Spleen (tissue), 11 donors: ENCODE data around the gene NXPH4. TPM values are rescaled to one million over a fixed set of nuclear protein-coding genes. Genes with fewer than 3 reads are reported as not detected.

Source experiments
- DNase-seq: peaks from one replicate; pipeline ENCODE4 v3.0.0-alpha.2; 2020
- H3K27ac ChIP-seq, 8 donors: fragments of 200-600 bp; sonication (generic) in 7 of 8; 1 replicate in 4 of 8; 2 replicates in 4 of 8; pipeline versions ENCODE4 v1.5.0 to v1.8.0; 2016 to 2021; ENCODE audit warnings: inconsistent platforms in 4 of 8, mild to moderate bottlenecking in 4 of 8, moderate library complexity in 1 of 8
- H3K27me3 ChIP-seq, 7 donors: fragments of 200-600 bp; sonication (generic) in 6 of 7; replicated peaks in 1 of 7; 1 replicate in 4 of 7; 2 replicates in 3 of 7; pipeline versions ENCODE4 v1.5.0 to v1.8.0; 2016 to 2021; ENCODE audit warnings: inconsistent platforms in 3 of 7, mild to moderate bottlenecking in 1 of 7
- H3K36me3 ChIP-seq, 6 donors: fragments of 200-600 bp; sonication (generic) in 5 of 6; 1 replicate in 4 of 6; 2 replicates in 2 of 6; pipeline versions ENCODE4 v1.5.0 to v1.8.0; 2016 to 2021; ENCODE audit warnings: inconsistent platforms in 2 of 6
- H3K4me1 ChIP-seq, 6 donors: fragments of 200-600 bp; sonication (generic) in 5 of 6; 1 replicate in 3 of 6; 2 replicates in 3 of 6; pipeline versions ENCODE4 v1.5.0 to v1.8.0; 2016 to 2021; ENCODE audit warnings: inconsistent platforms in 3 of 6
- H3K4me3 ChIP-seq, 8 donors: fragments of 200-600 bp; sonication (generic) in 7 of 8; 1 replicate in 4 of 8; 2 replicates in 4 of 8; pipeline versions ENCODE4 v1.5.0 to v1.8.0; 2016 to 2021; ENCODE audit warnings: inconsistent platforms in 4 of 8, mild to moderate bottlenecking in 4 of 8, moderate library complexity in 2 of 8
- H3K9me3 ChIP-seq, 8 donors: fragments of 200-600 bp; sonication (generic) in 7 of 8; 1 replicate in 4 of 8; 2 replicates in 4 of 8; pipeline versions ENCODE4 v1.5.0 to v1.8.0; 2016 to 2021; ENCODE audit warnings: inconsistent platforms in 4 of 8
- POLR2A ChIP-seq, 3 donors: fragments of 450-650 bp; IDR thresholded peaks; one replicate each; pipeline ENCODE4 v1.5.1; 2017; ENCODE audit warnings: antibody characterized with exemption in 3 of 3, mild to moderate bottlenecking in 1 of 3
- POLR2AphosphoS5 ChIP-seq, 3 donors: sonication (generic); formaldehyde crosslinking; IDR thresholded peaks; one replicate each; pipeline ENCODE4 v1.5.1; 2017; ENCODE audit warnings: antibody characterized with exemption in 3 of 3
- WGBS, 5 donors: extraction: QIAGEN DNeasy Blood & Tissue Kit in 3 of 5; methylation state at CpG; one replicate each; pipeline versions ENCODE4 v1.1.5 to v1.1.7; 2013 to 2018; 5-methylcytosine and 5-hydroxymethylcytosine counted together
- intact Hi-C: fragments of 100-400 bp; cut with DNase I; formaldehyde crosslinking; loops from one replicate; pipeline ENCODE4 v1.15.0; 2023; ENCODE audit warnings: low total_unique reads
- microRNA-seq, 3 donors: library from miRNA; unstranded; fragments of <30 nt; microRNA quantifications; one replicate each; pipeline versions ENCODE4 to v1.1.0, GENCODE V29; 2019 to 2020
- polyA plus RNA-seq, 3 donors: library from polyadenylated mRNA; stranded (reverse); fragments of 200-250 nt; gene quantifications; one replicate each; pipeline ENCODE4 v1.2.1, GENCODE V29; 2013
- small RNA-seq, 4 donors: library from RNA; depleted of rRNA; stranded (forward); fragments of <200 nt; gene quantifications; one replicate each; pipeline ENCODE3, GENCODE V24; 2016
- total RNA-seq, 7 donors: library from RNA; depleted of rRNA in 3 of 7; stranded (reverse); fragments of >200 nt in 3 of 7; fragmentation: NEBNext Ultra II Directional in 4 of 7; extraction: Animal tissue kit (Norgen Biotek cat#: 25700) in 4 of 7; gene quantifications; one replicate each; pipeline versions ENCODE4 v1.1.0 to v1.2.1, GENCODE V29; 2016 to 2021
- TF ChIP-seq, protein P1 (sequence below), 11 experiments: fragments of 200-600 bp in 7 of 11; fragments of 450-650 bp in 4 of 11; sonication (generic) in 4 of 11; IDR thresholded peaks in 8 of 11; conservative IDR thresholded peaks in 3 of 11; 1 replicate in 7 of 11; 2 replicates in 4 of 11; pipeline versions ENCODE4 v1.4.0 to v1.8.0; 2016 to 2021; ENCODE audit warnings: antibody characterized with exemption in 11 of 11, inconsistent platforms in 4 of 11, mild to moderate bottlenecking in 1 of 11
- donor health status: healthy with polysubstance abuse.
- donor health status: DM: no; HTN: no; CAD: no; lungs with moderate emphysema.
- donor health status: DM: no; HTN: no; CAD: no.
- donor health status: Bipolar disorder and iron deficiency.
- donor health status: healthy.
- donor health status: DM: no; HTN: no; CAD: no.
- donor health status: DM: yes; HTN: yes; CAD: no.

The NXPH4 gene
- total and polyA plus RNA-seq, 10 donors, result 0.11 to 0.60 (median 0.23) TPM; not detected in 4

DNA sequence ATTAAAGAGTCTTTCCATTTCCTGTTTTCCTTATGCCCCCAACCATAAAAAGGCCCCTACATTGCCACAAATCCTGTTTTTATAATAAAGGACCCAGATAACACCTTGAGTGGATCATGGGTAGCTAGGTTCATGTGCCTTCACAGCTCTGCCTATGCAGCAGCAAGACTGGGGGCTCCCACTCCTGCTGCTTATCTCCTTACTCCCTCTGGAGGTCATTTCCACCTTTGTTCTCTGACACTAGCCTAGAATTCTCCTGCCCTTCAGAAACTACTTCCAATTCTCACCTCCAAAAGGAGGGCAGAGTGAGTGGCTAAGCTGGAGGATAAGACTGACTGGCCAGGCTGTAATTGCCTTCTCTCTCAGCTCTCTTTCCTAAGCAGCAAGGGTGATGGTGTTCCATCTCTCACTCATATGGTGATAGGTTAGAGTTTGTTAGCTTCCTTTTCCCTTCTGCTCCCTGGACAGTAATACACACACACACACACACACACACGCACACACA lies 54.4 kb downstream of the NXPH4 start:
- DNase-seq, result no peak
- H3K9me3 ChIP-seq, result no peaks in the 10 kb centered on the region
- H3K27me3 ChIP-seq, result no peaks in the 10 kb centered on the region
- intact Hi-C loops, result no loop called here
- H3K4me3 ChIP-seq, result no peak overlapping the region
- H3K27ac ChIP-seq, result no peak overlapping the region
- WGBS, 5 donors, result 88 to 100% (median 95%) methylated on average over 1 of the region's 1 CpG
- no peak for TF ChIP-seq POLR2A (IDR thresholded peaks at IDR 0.05)
- peaks cover 0 to 26% (median 9%) of the 10 kb centered on the region in 6 donors for H3K4me1 ChIP-seq
- peaks cover 3 to 100% (median 52%) of the 10 kb centered on the region in 6 donors for H3K36me3 ChIP-seq

DNA sequence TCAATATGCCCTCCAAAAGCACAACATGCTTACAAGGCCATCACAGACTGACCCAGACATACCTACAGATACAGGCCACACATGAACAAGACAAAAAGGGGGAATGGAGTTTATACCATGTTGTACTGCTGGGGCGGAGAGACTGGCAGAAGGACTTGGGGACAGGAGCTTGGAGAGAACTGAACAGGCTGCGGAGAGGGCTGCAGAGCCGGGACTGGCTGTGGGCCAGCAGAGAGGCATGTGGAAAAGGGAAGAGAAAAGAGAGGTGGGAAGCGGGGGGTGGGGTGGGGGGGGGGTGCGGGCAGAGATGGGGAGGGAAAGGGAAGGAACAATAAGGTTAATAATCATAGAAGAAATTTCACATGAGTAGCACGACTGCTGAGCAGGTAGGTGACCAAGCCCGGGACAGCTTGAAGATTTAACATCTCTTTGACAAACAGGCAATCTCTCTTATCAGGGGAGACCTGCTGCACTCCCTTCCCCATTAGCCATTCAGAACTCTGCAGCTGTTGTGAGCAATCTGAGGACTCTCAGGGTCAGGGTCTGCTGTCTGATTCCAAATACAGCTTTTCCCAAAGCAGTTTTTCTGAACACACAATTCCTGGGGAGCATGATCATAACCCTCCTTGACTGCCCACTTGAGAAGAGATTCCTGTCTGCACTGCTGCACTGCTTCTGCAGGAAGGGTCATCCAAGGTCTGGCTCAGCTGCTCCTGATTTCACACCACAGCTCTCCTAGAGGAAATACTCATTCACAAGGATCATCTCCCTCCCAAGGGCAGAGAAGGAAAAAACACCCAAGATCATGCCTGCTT lies 56.0 kb downstream of the NXPH4 start:
- intact Hi-C loops, result no loop called here
- Histone ChIP-seq H3K27me3 (no peaks in the 10 kb centered on the region), H3K4me3 (no peak overlapping the region), H3K4me1 (peaks cover 0 to 26% (median 9%) of the 10 kb centered on the region in 6 donors), H3K36me3 (peaks cover 3 to 100% (median 51%) of the 10 kb centered on the region in 6 donors), H3K27ac (no peak overlapping the region), H3K9me3 (no peaks in the 10 kb centered on the region)
- DNase-seq, result no peak
- 65 to 84% (median 66%) methylated on average over 7 of the region's 7 CpGs for WGBS, 5 donors
- TF ChIP-seq, protein P1, sequence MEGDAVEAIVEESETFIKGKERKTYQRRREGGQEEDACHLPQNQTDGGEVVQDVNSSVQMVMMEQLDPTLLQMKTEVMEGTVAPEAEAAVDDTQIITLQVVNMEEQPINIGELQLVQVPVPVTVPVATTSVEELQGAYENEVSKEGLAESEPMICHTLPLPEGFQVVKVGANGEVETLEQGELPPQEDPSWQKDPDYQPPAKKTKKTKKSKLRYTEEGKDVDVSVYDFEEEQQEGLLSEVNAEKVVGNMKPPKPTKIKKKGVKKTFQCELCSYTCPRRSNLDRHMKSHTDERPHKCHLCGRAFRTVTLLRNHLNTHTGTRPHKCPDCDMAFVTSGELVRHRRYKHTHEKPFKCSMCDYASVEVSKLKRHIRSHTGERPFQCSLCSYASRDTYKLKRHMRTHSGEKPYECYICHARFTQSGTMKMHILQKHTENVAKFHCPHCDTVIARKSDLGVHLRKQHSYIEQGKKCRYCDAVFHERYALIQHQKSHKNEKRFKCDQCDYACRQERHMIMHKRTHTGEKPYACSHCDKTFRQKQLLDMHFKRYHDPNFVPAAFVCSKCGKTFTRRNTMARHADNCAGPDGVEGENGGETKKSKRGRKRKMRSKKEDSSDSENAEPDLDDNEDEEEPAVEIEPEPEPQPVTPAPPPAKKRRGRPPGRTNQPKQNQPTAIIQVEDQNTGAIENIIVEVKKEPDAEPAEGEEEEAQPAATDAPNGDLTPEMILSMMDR (IDR thresholded peaks at IDR 0.05 in 8 of 11, conservative IDR thresholded peaks at IDR 0.05 in 3 of 11), result no peak
- no peak for TF ChIP-seq POLR2A (IDR thresholded peaks at IDR 0.05)
- TF ChIP-seq POLR2AphosphoS5 (IDR thresholded peaks at IDR 0.05), result no peak

DNA sequence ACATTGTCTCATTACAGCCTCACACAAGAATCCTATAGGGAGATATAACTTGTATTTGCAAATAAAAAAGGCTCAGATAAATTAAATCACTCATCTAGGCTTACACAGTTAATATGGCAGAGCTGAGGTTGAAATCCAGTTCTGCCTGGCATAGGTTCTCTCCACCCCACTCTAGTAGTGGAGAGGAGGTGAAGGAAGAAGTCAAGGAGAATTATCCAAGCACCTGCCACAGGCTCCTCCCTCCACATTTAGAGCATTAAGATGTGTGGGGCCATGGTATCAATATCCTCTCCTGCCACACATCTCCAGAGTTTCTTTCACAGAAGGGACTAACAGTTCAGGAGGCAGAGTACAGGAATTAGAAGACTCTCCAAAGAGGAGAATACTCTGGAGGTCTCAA lies 56.9 kb downstream of the NXPH4 start:
- H3K4me1 ChIP-seq, result peaks cover 0 to 21% (median 9%) of the 10 kb centered on the region in 6 donors
- peaks cover 0 to 100% (median 51%) of the 10 kb centered on the region in 6 donors for H3K36me3 ChIP-seq
- H3K27me3 ChIP-seq, result no peaks in the 10 kb centered on the region
- TF ChIP-seq, protein P1 (IDR thresholded peaks at IDR 0.05 in 8 of 11, conservative IDR thresholded peaks at IDR 0.05 in 3 of 11), result no peak
- TF ChIP-seq POLR2AphosphoS5 (IDR thresholded peaks at IDR 0.05), result no peak
- no peak for TF ChIP-seq POLR2A (IDR thresholded peaks at IDR 0.05)
- DNase-seq, result no peak
- H3K27ac ChIP-seq, result no peak overlapping the region
- H3K4me3 ChIP-seq, result no peak overlapping the region
- no peaks in the 10 kb centered on the region for H3K9me3 ChIP-seq
- intact Hi-C loops, result no loop called here

Small RNAs within 50 kb of the gene (microRNA-seq; reads per million reads assigned to microRNA genes)
- gene MIR1228, result 1.4 to 6.5 (median 2.3) reads per million in 3 donors

Small RNAs within 50 kb of the gene (small RNA-seq; reads per million reads assigned to genes)
- gene MIR1228, result 1.2 to 2.5 (median 1.6) reads per million in 4 donors

Other genes starting within 250 kb of the NXPH4 start
- gene ZBTB39, start 210.2 kb upstream of the NXPH4 start, total RNA-seq, result 10 to 100 TPM in 6 of 7 donors, 1 to 10 TPM in 1; 8.7 to 15.7 (median 11.9) TPM
- 1 to 10 TPM; 1.7 to 3.3 (median 2.0) TPM for gene ZBTB39, start 210.2 kb upstream of the NXPH4 start, polyA plus RNA-seq
- not detected for gene TAC3, start 200.3 kb upstream of the NXPH4 start, total RNA-seq
- under 1 TPM in 2 of 3 donors, not detected in 1; 0.11 to 0.20 TPM for gene TAC3, start 200.3 kb upstream of the NXPH4 start, polyA plus RNA-seq
- gene MYO1A, start 166.7 kb upstream of the NXPH4 start, total RNA-seq, result 1 to 10 TPM in 1 of 7 donors, under 1 TPM in 5, not detected in 1; 0.14 to 1.4 (median 0.48) TPM
- gene MYO1A, start 166.7 kb upstream of the NXPH4 start, polyA plus RNA-seq, result under 1 TPM; 0.12 to 0.22 (median 0.20) TPM
- gene NEMP1, start 138.0 kb upstream of the NXPH4 start, total RNA-seq, result 10 to 100 TPM; 13.3 to 17.1 (median 15.3) TPM
- 1 to 10 TPM; 4.5 to 5.1 (median 4.7) TPM for gene NEMP1, start 138.0 kb upstream of the NXPH4 start, polyA plus RNA-seq
- 10 to 100 TPM; 14.8 to 25.0 (median 18.2) TPM for gene NAB2, start 127.7 kb upstream of the NXPH4 start, total RNA-seq
- gene NAB2, start 127.7 kb upstream of the NXPH4 start, polyA plus RNA-seq, result 10 to 100 TPM in 2 of 3 donors, 1 to 10 TPM in 1; 9.0 to 19.1 (median 13.2) TPM
- gene STAT6, start 105.4 kb upstream of the NXPH4 start, total RNA-seq, result 100 to 1,000 TPM; 196 to 336 (median 280) TPM
- 100 to 1,000 TPM; 140 to 312 (median 241) TPM for gene STAT6, start 105.4 kb upstream of the NXPH4 start, polyA plus RNA-seq
- gene LRP1, start 88.3 kb upstream of the NXPH4 start, total RNA-seq, result 100 to 1,000 TPM; 103 to 216 (median 181) TPM
- 10 to 100 TPM in 2 of 3 donors, 1 to 10 TPM in 1; 8.9 to 24.0 (median 13.0) TPM for gene LRP1, start 88.3 kb upstream of the NXPH4 start, polyA plus RNA-seq
- gene LRP1-AS, start 69.2 kb upstream of the NXPH4 start, total RNA-seq, result not detected
- not detected for gene LRP1-AS, start 69.2 kb upstream of the NXPH4 start, polyA plus RNA-seq
- gene SHMT2, start 12.9 kb downstream of the NXPH4 start, total RNA-seq, result 10 to 100 TPM; 52.2 to 86.6 (median 63.8) TPM
- 10 to 100 TPM; 47.3 to 72.7 (median 57.8) TPM for gene SHMT2, start 12.9 kb downstream of the NXPH4 start, polyA plus RNA-seq
- 1 to 10 TPM; 3.4 to 9.8 (median 5.6) TPM for gene STAC3, start 34.4 kb downstream of the NXPH4 start, total RNA-seq
- gene STAC3, start 34.4 kb downstream of the NXPH4 start, polyA plus RNA-seq, result 10 to 100 TPM; 10.1 to 16.4 (median 10.4) TPM
- 10 to 100 TPM; 46.1 to 90.8 (median 61.2) TPM for gene R3HDM2, start 214.2 kb downstream of the NXPH4 start, total RNA-seq
- 10 to 100 TPM; 11.3 to 16.9 (median 13.2) TPM for gene R3HDM2, start 214.2 kb downstream of the NXPH4 start, polyA plus RNA-seq
- gene INHBC, start 218.0 kb downstream of the NXPH4 start, total RNA-seq, result under 1 TPM in 1 of 7 donors, not detected in 6; 0.19 TPM
- gene INHBC, start 218.0 kb downstream of the NXPH4 start, polyA plus RNA-seq, result not detected
- not detected for gene INHBE, start 238.5 kb downstream of the NXPH4 start, total RNA-seq
- under 1 TPM in 1 of 3 donors, not detected in 2; 0.02 TPM for gene INHBE, start 238.5 kb downstream of the NXPH4 start, polyA plus RNA-seq
- gene GLI1, start 243.0 kb downstream of the NXPH4 start, total RNA-seq, result 1 to 10 TPM in 4 of 7 donors, under 1 TPM in 3; 0.46 to 3.6 (median 1.1) TPM
- gene GLI1, start 243.0 kb downstream of the NXPH4 start, polyA plus RNA-seq, result 1 to 10 TPM in 1 of 3 donors, under 1 TPM in 2; 0.63 to 1.2 (median 0.77) TPM